Heart left ventricle (tissue), 13 donors: Measurements from ENCODE around the gene VWDE.

ENCODE experiments used
- POLR2A ChIP-seq, 2 donors: fragments of 450-650 bp; IDR thresholded peaks; one replicate each; pipeline ENCODE4 v1.6.1; 2017; ENCODE audit warnings: antibody characterized with exemption in 2 of 2, mild to moderate bottlenecking in 2 of 2, moderate library complexity in 2 of 2
- TF ChIP-seq, protein P1 (sequence below), 12 donors: fragments of 200-600 bp; sonication (generic) in 4 of 12; IDR thresholded peaks; one replicate each; pipeline versions ENCODE4 v1.5.0 to v1.8.0; 2018 to 2022; ENCODE audit warnings: antibody characterized with exemption in 12 of 12, mild to moderate bottlenecking in 5 of 12
- donor health status: ischemic (EF 13 %, LVEDD 7.1; RV severe dilation, severe dysfunction).
- donor health status: DM: no; HTN: yes; CAD: no.
- donor health status: DM: no; HTN: no; CAD: no.
- donor health status: ischemic (EF 25% LVEDD 6.9; RV normal size, moderate dysfunction).
- donor health status: ischemic (EF 25% LVEDD 5.7; RV mildly dilated, moderate dysfunction).
- donor health status: ischemic (EF 35%, LVEDD 5.7; RV mildly dilated, moderate dysfunction).
- donor health status: nonischemic (EF 11% LVEDD 7.7; RV severe dilation, severe dysfunction).
- donor health status: DM: yes; HTN: yes; CAD: no.
- donor health status: PGD.
- donor health status: ischemic (EF 29% LVEDD 5.4; RV normal size, mild dysfunction).
- donor health status: nonischemic (EF 23%, LVEDD 6.1; RV moderate dilation, normal function).

GRCh38 chr7:12401538-12402364 lies 1.9 kb downstream of the VWDE start:
- TF ChIP-seq, protein P1, sequence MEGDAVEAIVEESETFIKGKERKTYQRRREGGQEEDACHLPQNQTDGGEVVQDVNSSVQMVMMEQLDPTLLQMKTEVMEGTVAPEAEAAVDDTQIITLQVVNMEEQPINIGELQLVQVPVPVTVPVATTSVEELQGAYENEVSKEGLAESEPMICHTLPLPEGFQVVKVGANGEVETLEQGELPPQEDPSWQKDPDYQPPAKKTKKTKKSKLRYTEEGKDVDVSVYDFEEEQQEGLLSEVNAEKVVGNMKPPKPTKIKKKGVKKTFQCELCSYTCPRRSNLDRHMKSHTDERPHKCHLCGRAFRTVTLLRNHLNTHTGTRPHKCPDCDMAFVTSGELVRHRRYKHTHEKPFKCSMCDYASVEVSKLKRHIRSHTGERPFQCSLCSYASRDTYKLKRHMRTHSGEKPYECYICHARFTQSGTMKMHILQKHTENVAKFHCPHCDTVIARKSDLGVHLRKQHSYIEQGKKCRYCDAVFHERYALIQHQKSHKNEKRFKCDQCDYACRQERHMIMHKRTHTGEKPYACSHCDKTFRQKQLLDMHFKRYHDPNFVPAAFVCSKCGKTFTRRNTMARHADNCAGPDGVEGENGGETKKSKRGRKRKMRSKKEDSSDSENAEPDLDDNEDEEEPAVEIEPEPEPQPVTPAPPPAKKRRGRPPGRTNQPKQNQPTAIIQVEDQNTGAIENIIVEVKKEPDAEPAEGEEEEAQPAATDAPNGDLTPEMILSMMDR (IDR thresholded peaks at IDR 0.05), result no peak
- no peak for TF ChIP-seq POLR2A (IDR thresholded peaks at IDR 0.05)
